Measurements from ENCODE around the gene TRIM37. TPM values are rescaled to one million over a fixed set of nuclear protein-coding genes. Genes with fewer than 3 reads are reported as not detected.

Gene TRIM37
- total and polyA plus RNA-seq, 11 donors: 5.8 to 26.2 (median 19.1) TPM

- peaks cover 0 to 37% (median 15%) of the 10 kb centered on the region in 12 donors for H3K4me1 ChIP-seq
- ATAC-seq (peak in 2 of 4 donors; percentile 1 to 8), DNase-seq (peak in 3 of 5 donors; percentile 35 to 42 (median 41))
- TF ChIP-seq POLR2A (IDR thresholded peaks at IDR 0.05) (no peak), CTCF (IDR thresholded peaks at IDR 0.05) (no peak)
- H3K27ac ChIP-seq: peak overlapping the region; percentile 35 to 89 (median 84)
- WGBS, 4 donors: 0 to 1% (median 1%) methylated on average over 25 of the region's 25 CpGs
- peak overlapping the region; percentile 52 to 91 (median 74) for H3K4me3 ChIP-seq
- intact Hi-C loops (cut with DNase I): loop anchor here in 6 of 10 donors (1.0 to 10.0 kb wide), 4 partner anchors 47 to 50 kb away; partner anchors contain the start of gene TRIM37 (in 5 of the 6)
- H3K9me3 ChIP-seq: no peaks in the 10 kb centered on the region
- H3K36me3 ChIP-seq: no peaks in the 10 kb centered on the region
- no peaks in the 10 kb centered on the region for H3K27me3 ChIP-seq
Observed at GRCh38 chr17:59154292-59154720, 47.6 kb upstream of the TRIM37 start.

GRCh38 chr17:59152925-59153324, 46.2 kb upstream of the TRIM37 start:
- H3K27me3 ChIP-seq: no peaks in the 10 kb centered on the region
- intact Hi-C loops (cut with DNase I): loop anchor here in 2 of 10 donors (5.0 to 10.0 kb wide), 2 partner anchors 46 to 48 kb away; partner anchors contain the start of gene TRIM37 (in 2 of the 2)
- no peak for TF ChIP-seq POLR2A (IDR thresholded peaks at IDR 0.05)
- no peak for TF ChIP-seq CTCF (IDR thresholded peaks at IDR 0.05)
- ATAC-seq: no peak
- H3K4me3 ChIP-seq: peak overlapping the region in 3 of 12 donors; percentile 63 to 84 (median 82)
- no peaks in the 10 kb centered on the region for H3K9me3 ChIP-seq
- peaks cover 0 to 37% (median 15%) of the 10 kb centered on the region in 12 donors for H3K4me1 ChIP-seq
- peak overlapping the region in 1 of 12 donors; percentile 89 for H3K27ac ChIP-seq
- no peaks in the 10 kb centered on the region for H3K36me3 ChIP-seq
- DNase-seq: no peak
- 52 to 75% (median 60%) methylated on average over 1 of the region's 1 CpG for WGBS, 4 donors

- no peaks in the 10 kb centered on the region for H3K36me3 ChIP-seq
- DNase-seq: no peak
- H3K4me1 ChIP-seq: peaks cover 0 to 37% (median 15%) of the 10 kb centered on the region in 12 donors
- H3K4me3 ChIP-seq: no peak overlapping the region
- no peak for TF ChIP-seq CTCF (IDR thresholded peaks at IDR 0.05)
- no peaks in the 10 kb centered on the region for H3K9me3 ChIP-seq
- ATAC-seq: no peak
- intact Hi-C loops (cut with DNase I): loop anchor here in 2 of 10 donors (5.0 to 10.0 kb wide), 2 partner anchors 44 to 47 kb away; partner anchors contain the start of gene TRIM37 (in 2 of the 2)
- H3K27ac ChIP-seq: no peak overlapping the region
- whole genome bisulfite sequencing, 4 donors: 70 to 89% (median 80%) methylated on average over 1 of the region's 1 CpG
- no peaks in the 10 kb centered on the region for H3K27me3 ChIP-seq
Observed at GRCh38 chr17:59151591-59151990, 44.9 kb upstream of the TRIM37 start.

- intact Hi-C loops (cut with DNase I): loop anchor here in 2 of 10 donors (5.0 to 10.0 kb wide), 2 partner anchors 44 to 46 kb away; partner anchors contain the start of gene TRIM37 (in 2 of the 2)
- no peaks in the 10 kb centered on the region for H3K9me3 ChIP-seq
- peaks cover 0 to 32% (median 13%) of the 10 kb centered on the region in 12 donors for H3K4me1 ChIP-seq
- H3K36me3 ChIP-seq: no peaks in the 10 kb centered on the region
- DNase-seq (no peak), ATAC-seq (no peak)
- WGBS, 4 donors: 71 to 76% (median 74%) methylated on average over 5 of the region's 5 CpGs
- no peak overlapping the region for H3K27ac ChIP-seq
- no peaks in the 10 kb centered on the region for H3K27me3 ChIP-seq
- no peak for TF ChIP-seq CTCF (IDR thresholded peaks at IDR 0.05)
- no peak for TF ChIP-seq POLR2A (IDR thresholded peaks at IDR 0.05)
- no peak overlapping the region for H3K4me3 ChIP-seq
Observed at GRCh38 chr17:59151006-59151405, 44.3 kb upstream of the TRIM37 start.
